ENCODE results near the gene RGPD8. TPM values are rescaled to one million over a fixed set of nuclear protein-coding genes. Genes with fewer than 3 reads are reported as not detected.
"Not testable (repeated sequence)": the region's sequence is repeated elsewhere in the genome, so short reads cannot be mapped to it uniquely, and the experiment has no call there.

The RGPD8 gene
- total RNA-seq, 1 experiment from 2014 or later: 3.6 TPM

DNA sequence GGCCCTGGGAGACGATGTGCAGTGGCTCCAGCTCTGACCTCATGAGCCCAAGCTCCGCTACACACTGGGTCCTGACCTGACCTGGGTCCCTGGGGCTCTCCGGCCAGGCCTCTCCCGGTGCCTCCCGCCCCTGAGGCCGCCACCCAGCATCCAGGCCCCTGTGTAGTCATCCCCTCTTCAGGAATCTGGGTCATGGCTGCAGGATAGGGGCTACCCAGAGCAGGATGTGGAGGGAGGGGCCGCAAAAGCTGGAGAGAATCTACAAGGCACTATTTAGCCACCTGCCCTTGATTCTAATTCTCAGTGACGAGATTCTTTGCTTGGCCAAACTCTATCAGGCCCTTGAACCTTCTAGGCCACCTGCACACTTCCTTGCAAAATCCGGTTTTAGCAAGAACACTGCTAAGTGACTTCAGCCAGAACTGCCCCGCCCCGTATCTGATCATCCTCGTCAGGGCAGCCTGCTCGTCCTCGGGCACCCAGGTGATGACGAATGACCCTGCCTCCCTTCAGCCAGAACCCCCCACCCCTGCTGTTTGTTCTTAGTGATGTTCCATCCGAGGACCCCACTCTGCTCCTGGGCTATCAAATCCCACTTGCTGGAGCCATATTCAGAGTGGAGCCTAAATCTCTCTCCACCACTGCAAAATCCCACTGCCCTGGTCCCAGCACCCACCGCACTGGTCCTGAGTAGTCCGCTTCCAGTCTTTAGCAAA, 2.4 kb upstream of the RGPD8 start:
- DNase-seq (ENCODE audit: low spot score): not testable (repeated sequence)

- not testable (repeated sequence) for DNase-seq (ENCODE audit: low spot score)
Measured at GRCh38 chr2:112434890-112435715, 1.7 kb upstream of the RGPD8 start.

- no peak for DNase-seq (ENCODE audit: low spot score)
Measured at GRCh38 chr2:112433932-112434730, 686 bp upstream of the RGPD8 start.

GRCh38 chr2:112432735-112433479, 538 bp downstream of the RGPD8 start:
- not testable (repeated sequence) for DNase-seq (ENCODE audit: low spot score)

GRCh38 chr2:112432390-112432734, 1.1 kb downstream of the RGPD8 start:
- DNase-seq (ENCODE audit: low spot score): not testable (repeated sequence)

DNA sequence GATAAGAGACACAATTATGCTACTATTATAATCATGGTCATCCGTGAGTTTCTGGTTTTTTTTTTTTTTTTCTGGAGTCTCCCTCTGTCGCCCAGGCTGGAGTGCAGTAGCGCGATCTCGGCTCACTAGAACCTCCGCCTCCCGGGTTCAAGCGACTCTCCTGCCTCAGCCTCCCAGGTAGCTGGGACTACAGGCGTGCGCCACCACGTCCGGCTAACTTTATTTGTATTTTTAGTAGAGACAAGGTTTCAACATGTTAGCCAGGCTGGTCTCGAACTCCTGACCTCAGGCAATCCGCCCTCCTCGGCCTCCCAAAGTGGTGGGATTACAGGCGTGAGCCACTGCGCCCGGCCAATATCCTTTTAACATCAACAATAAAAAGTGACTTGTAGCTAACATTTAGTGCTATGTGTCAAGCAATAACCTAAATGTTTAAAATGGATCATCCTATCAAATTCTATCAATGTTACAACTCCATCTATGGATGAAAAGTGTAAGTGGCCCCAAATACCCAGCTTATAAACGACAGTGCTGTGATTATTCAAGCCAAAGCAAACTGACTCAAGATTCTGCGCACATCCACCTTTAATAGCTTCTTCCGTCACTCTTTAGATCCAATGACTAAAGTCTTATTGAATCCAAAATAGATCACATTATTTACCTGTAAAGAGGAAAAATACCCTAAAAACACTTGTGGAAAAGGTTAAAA, 1.7 kb downstream of the RGPD8 start:
- DNase-seq (ENCODE audit: low spot score): not testable (repeated sequence)

DNA sequence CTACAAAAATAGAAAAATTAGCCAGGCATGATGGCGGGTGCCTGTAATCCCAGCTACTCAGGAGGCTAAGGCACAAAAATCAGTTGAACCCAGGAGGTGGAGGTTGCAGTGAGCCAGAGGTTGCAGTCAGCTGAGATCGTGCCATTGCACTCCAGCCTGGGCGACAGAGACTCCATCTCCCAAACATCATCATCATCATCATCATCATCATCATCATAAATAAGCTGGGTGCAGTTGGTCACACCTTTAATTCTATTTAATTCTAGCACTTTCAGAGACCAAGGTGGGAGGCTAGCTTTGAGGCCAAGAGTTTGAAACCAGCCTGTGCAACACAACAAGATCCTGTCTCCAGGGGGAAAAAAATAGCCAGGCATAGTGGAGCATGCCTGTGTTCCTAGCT, 8.9 kb downstream of the RGPD8 start:
- DNase-seq (ENCODE audit: low spot score): not testable (repeated sequence)

DNA sequence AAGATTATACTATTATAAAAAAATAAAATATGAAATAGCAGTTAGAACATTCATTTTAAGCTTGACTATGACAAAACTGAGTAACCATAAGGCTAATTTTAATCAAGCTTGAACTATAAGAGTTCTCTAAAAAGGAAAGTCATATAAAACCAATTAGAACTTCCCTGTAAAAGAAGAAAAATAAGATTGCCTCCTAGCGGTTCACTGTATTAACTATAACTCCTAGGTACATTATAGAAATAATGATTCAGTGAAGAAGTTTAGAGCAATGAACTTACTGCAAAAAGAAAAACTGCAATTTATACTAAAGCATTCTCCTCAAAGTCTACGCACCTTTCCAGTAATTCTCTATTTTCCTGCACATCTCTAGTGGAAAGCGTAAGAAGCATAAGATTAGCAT, 16.6 kb downstream of the RGPD8 start:
- not testable (repeated sequence) for DNase-seq (ENCODE audit: low spot score)

DNA sequence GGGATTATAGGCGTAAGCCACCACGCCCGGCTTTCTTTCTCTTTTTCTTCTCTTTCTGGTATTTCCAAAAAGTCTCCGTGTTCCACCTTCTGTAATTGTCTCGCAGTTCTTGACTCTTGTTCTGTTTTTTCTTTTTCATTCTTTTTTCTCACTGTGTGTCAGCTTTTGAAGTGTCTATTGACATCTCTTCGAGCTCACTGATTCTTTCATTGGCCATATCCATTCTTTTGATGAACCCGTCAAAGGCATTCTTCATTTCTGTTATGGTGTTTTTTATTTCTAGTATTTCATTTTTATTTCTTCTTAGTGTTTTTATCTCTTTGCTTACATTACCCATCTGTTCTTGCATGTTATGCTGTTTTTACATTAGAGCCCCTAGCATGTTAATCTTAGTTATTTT, 73.4 kb downstream of the RGPD8 start:
- not testable (repeated sequence) for DNase-seq (ENCODE audit: low spot score)

GRCh38 chr2:112354335-112354734, 79.1 kb downstream of the RGPD8 start:
- DNase-seq (ENCODE audit: low spot score): not testable (repeated sequence)

DNA sequence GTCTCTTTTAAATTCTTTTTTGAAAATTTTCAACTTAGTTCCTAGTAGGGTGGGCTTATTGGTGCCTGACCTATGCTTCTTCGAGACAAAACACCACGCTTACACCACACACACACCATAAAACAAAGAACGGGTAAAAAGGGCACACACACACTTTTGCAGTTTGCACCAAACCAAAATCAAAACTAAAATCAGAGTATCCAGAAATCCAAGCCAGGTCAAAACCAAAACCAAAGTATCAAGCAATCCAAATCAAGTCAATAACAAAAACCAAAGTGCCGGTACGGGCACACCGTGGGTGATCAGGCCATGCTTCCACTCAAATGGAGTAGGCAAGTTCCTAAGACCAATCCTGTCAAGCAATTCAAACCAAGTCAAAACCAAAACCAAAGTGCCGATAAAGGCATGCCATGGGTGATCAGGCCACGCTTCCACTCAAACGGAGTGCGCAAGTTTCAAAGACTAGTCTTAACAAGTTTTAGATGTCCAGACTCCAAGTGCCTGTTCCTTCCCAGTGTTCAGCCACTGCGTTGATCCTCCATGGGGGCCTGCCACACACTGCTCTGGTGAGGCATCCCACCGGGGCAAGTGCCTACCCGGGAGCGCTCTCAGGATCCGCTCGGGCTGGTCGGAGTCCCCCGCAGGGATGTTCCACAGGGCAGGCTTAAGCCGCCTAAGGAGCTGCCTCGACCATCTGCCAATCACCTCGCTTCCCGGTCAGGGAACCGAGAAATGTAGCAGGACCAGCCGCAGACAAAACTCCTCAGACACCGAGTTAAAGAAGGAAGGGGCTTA, 80.4 kb downstream of the RGPD8 start:
- DNase-seq (ENCODE audit: low spot score): not testable (repeated sequence)

- not testable (repeated sequence) for DNase-seq (ENCODE audit: low spot score)
Measured at GRCh38 chr2:112352292-112352691, 81.2 kb downstream of the RGPD8 start.

GRCh38 chr2:112345030-112346027, 88.1 kb downstream of the RGPD8 start:
- no peak for DNase-seq (ENCODE audit: low spot score)

DNA sequence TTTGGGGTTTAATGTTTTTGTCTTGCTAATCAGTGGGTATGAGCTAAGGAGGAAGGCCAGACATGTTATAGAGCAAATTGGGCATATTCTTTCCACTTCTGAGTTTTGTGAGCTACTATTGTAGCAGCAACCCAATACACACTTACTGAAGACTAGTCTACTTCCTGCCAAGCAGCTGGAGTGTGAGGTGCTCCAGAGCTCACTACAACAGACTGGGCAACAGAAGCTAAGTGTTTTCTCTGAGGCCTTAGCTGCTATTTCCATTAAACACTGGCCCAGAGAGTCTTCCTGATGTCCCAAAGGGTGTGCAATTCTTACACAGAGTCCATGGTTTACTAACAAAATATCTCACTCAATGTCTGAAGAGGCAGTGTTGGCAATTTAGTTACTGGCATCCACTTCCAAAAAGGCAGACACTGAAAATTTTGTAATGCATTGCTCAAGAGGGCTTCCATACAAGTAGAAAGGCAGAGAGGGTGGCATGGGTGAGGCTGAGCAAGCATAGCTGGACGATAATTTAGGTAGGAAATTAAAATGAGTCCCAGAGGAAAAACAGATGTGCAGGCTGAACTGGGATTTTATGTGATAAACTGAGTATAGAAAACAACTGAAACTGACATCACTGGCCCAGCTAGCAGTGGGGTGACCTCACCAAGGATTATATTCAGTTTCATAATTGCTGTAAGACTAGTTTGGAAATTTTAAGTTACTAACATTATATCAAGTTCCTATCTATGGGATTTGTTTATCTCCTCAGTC, 89.4 kb downstream of the RGPD8 start:
- no peak for DNase-seq (ENCODE audit: low spot score)

GRCh38 chr2:112342067-112342550, 91.3 kb downstream of the RGPD8 start:
- DNase-seq (ENCODE audit: low spot score): no peak

DNA sequence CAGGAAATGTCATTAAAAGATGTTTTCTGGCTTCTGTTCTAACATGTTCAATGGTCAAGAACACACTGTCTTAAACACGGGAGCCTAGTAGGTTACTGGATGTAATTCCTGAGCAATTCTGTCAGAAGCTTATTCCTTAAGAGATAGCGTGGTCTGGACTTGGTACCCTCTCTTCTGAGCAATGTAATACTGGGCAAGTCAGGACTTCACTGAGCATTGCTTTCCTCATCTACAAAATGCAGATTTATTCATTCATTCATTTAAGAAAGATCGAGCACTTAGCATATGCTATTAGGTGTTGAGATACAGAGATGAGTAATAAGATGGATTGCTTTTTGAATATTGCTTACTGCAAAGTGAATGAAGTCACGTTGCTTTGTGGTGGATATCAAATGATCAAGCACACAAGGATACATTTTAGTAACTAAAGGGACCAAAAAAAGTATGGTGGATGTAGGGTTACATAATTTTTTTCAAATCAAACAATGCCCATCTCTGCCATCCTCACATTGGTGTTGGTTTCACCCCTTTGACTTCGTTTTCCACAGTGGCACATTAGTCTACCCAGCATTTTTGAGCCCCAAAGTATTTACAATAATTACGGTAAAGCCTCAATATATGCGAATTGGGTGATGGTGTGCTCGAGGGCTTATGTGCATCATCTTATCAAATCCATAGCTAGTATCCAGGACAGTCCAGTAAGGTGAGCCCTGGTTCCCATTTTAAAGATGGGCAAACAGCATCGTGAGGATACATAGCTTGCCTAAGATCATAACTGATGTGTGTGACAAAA, 92.8 kb downstream of the RGPD8 start:
- no peak for DNase-seq (ENCODE audit: low spot score)

- no peak for DNase-seq (ENCODE audit: low spot score)
Measured at GRCh38 chr2:112339986-112340385, 93.5 kb downstream of the RGPD8 start.
